Astrocyte (in vitro differentiated cells and primary cell): Measurements from ENCODE around the gene LRRK1.

ENCODE experiments used
- CTCF ChIP-seq: IDR thresholded peaks from 2 replicates; pipeline ENCODE4 v1.5.1; 2011; ENCODE audit warnings: low read depth, mild to moderate bottlenecking, inconsistent platforms, low read length, moderate library complexity; ENCODE audit not compliant: insufficient read depth
- EZH2 ChIP-seq: IDR thresholded peaks from 2 replicates; pipeline ENCODE4 v1.6.1; 2012; ENCODE audit warnings: mild to moderate bottlenecking, low read length, inconsistent platforms; ENCODE audit not compliant: insufficient read depth

GRCh38 chr15:100985401-100985800, 66.2 kb downstream of the LRRK1 start:
- no peak for TF ChIP-seq CTCF
- TF ChIP-seq EZH2: no peak
